ENCODE results near the gene ATP8B4. TPM values are rescaled to one million over a fixed set of nuclear protein-coding genes. Genes with fewer than 3 reads are reported as not detected.
"Not testable (repeated sequence)": the region's sequence is repeated elsewhere in the genome, so short reads cannot be mapped to it uniquely, and the experiment has no call there.

The ATP8B4 gene
- total and polyA plus RNA-seq, 12 donors, result 0.39 to 5.3 (median 1.6) TPM

- intact Hi-C loops (cut with DNase I), result no loop called here
- Histone ChIP-seq H3K4me1 (no peaks in the 10 kb centered on the region), H3K27ac (peak overlapping the region in 1 of 10 donors; percentile 2), H3K36me3 (peaks cover 0 to 5% (median 0%) of the 10 kb centered on the region in 9 donors), H3K27me3 (no peaks in the 10 kb centered on the region), H3K9me3 (peaks cover 0 to 41% (median 1%) of the 10 kb centered on the region in 11 donors), H3K4me3 (no peak overlapping the region)
- no peak for DNase-seq
- no peak for TF ChIP-seq CTCF (IDR thresholded peaks at IDR 0.05)
- ATAC-seq, result no peak
- WGBS, 2 donors, result 29 to 79% methylated on average over 1 of the region's 1 CpG
Measured at GRCh38 chr15:49964551-49964950, 154.5 kb downstream of the ATP8B4 start.

- H3K4me3 ChIP-seq, result no peak overlapping the region
- DNase-seq (no peak), ATAC-seq (no peak)
- H3K36me3 ChIP-seq, result peaks cover 0 to 5% (median 0%) of the 10 kb centered on the region in 9 donors
- no peak overlapping the region for H3K27ac ChIP-seq
- TF ChIP-seq CTCF (IDR thresholded peaks at IDR 0.05), result no peak
- intact Hi-C loops (cut with DNase I), result no loop called here
- H3K4me1 ChIP-seq, result no peaks in the 10 kb centered on the region
- H3K9me3 ChIP-seq, result peaks cover 0 to 41% (median 3%) of the 10 kb centered on the region in 11 donors
- no peaks in the 10 kb centered on the region for H3K27me3 ChIP-seq
Measured at GRCh38 chr15:49964061-49964460, 155.0 kb downstream of the ATP8B4 start.

GRCh38 chr15:49963033-49963772 is 155.8 kb downstream of the ATP8B4 start:
- H3K27me3 ChIP-seq; H3K27ac ChIP-seq; H3K4me3 ChIP-seq; H3K4me1 ChIP-seq; ATAC-seq; DNase-seq; intact Hi-C loops (cut with DNase I); H3K36me3 ChIP-seq: not testable (repeated sequence)
- 89% methylated on average over 9 of the region's 9 CpGs for WGBS, 2 donors
- H3K9me3 ChIP-seq, result peaks cover 0 to 41% (median 3%) of the 10 kb centered on the region in 11 donors

GRCh38 chr15:49962044-49962602 is 156.9 kb downstream of the ATP8B4 start:
- ATAC-seq, result no peak
- H3K9me3 ChIP-seq, result peaks cover 0 to 32% (median 3%) of the 10 kb centered on the region in 11 donors

More at GRCh38 chr15:49962044-49962602, 156.9 kb downstream of the ATP8B4 start:
- Histone ChIP-seq H3K27me3 (no peaks in the 10 kb centered on the region), H3K4me3 (no peak overlapping the region), H3K36me3 (peaks cover 0 to 5% (median 0%) of the 10 kb centered on the region in 9 donors), H3K4me1 (no peaks in the 10 kb centered on the region), H3K27ac (no peak overlapping the region)
- no peak for DNase-seq
- 92 to 93% methylated on average over 3 of the region's 3 CpGs for WGBS, 2 donors
- no peak for TF ChIP-seq CTCF (IDR thresholded peaks at IDR 0.05)
- intact Hi-C loops (cut with DNase I), result no loop called here
